ENCODE results near the gene ZBTB11.

DNA sequence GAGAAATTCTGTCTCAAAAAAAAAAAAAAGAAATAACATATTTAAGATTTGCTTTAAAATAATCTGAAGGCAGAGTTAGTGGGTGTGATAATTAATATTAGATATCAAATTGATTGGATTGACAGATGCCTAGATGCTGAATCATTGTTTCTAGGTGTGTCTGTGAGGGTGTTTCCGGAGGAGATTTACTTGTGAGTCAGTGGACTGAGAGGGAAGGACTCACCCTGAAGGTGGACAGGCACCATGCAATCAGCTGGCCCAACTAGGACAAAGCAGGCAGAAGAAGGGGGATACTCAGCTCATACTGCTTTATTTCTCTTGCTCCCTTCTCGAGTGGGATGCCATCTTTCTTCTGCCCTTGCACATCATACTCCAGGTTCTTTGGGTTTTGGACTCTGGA lies 26.2 kb upstream of the ZBTB11 start:
- TF ChIP-seq, protein P1, sequence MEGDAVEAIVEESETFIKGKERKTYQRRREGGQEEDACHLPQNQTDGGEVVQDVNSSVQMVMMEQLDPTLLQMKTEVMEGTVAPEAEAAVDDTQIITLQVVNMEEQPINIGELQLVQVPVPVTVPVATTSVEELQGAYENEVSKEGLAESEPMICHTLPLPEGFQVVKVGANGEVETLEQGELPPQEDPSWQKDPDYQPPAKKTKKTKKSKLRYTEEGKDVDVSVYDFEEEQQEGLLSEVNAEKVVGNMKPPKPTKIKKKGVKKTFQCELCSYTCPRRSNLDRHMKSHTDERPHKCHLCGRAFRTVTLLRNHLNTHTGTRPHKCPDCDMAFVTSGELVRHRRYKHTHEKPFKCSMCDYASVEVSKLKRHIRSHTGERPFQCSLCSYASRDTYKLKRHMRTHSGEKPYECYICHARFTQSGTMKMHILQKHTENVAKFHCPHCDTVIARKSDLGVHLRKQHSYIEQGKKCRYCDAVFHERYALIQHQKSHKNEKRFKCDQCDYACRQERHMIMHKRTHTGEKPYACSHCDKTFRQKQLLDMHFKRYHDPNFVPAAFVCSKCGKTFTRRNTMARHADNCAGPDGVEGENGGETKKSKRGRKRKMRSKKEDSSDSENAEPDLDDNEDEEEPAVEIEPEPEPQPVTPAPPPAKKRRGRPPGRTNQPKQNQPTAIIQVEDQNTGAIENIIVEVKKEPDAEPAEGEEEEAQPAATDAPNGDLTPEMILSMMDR (IDR thresholded peaks at IDR 0.05) = no peak
- TF ChIP-seq POLR2A (IDR thresholded peaks at IDR 0.05) = no peak
